Neuronal stem cell (in vitro differentiated cells): ENCODE data around the gene SH2D4B.

Experiments used
- DNase-seq: peaks from one replicate; pipeline ENCODE4 v3.0.0-alpha.2; 2013; ENCODE audit warnings: low spot score
- H2AFZ ChIP-seq: one replicate; pipeline ENCODE4 v1.6.1; 2013; ENCODE audit warnings: mild to moderate bottlenecking, low read length, inconsistent platforms
- H2AK5ac ChIP-seq: 2 replicates; pipeline ENCODE4 v1.6.1; 2013; ENCODE audit warnings: low read depth, mild to moderate bottlenecking, inconsistent platforms, low read length, moderate library complexity, mixed read lengths
- H2BK120ac ChIP-seq: 2 replicates; pipeline ENCODE4 v1.6.1; 2013; ENCODE audit warnings: low read depth, mild to moderate bottlenecking, inconsistent platforms, low read length, moderate library complexity, mixed read lengths
- H2BK12ac ChIP-seq: one replicate; pipeline ENCODE4 v1.6.1; 2013; ENCODE audit warnings: low read length, inconsistent platforms
- H2BK15ac ChIP-seq: 2 replicates; pipeline ENCODE4 v1.6.1; 2013; ENCODE audit warnings: mild to moderate bottlenecking, low read length, inconsistent platforms, mixed read lengths
- H2BK5ac ChIP-seq: one replicate; pipeline ENCODE4 v1.6.1; 2013; ENCODE audit warnings: inconsistent platforms, mild to moderate bottlenecking, low read length, moderate library complexity
- H3K14ac ChIP-seq: one replicate; pipeline ENCODE4 v1.6.1; 2013; ENCODE audit warnings: low read length, inconsistent platforms
- H3K18ac ChIP-seq: 2 replicates; pipeline ENCODE4 v1.6.1; 2013; ENCODE audit warnings: low read length, inconsistent platforms
- H3K23ac ChIP-seq: 2 replicates; pipeline ENCODE4 v1.6.1; 2013; ENCODE audit warnings: low read depth, mild to moderate bottlenecking, mixed read lengths, low read length, inconsistent platforms; ENCODE audit not compliant: poor library complexity
- H3K27ac ChIP-seq: replicated peaks from 3 replicates; pipeline ENCODE4 v1.5.1; 2013; ENCODE audit warnings: low read length, inconsistent platforms
- H3K27me3 ChIP-seq, 3 experiments: 2 replicates each; pipeline ENCODE4 v1.6.1; 2013; ENCODE audit warnings: low read length in 3 of 3, mild to moderate bottlenecking in 2 of 3, inconsistent platforms in 1 of 3, low read depth in 1 of 3, mixed read lengths in 1 of 3, moderate library complexity in 1 of 3; ENCODE audit not compliant: control insufficient read depth in 3 of 3, insufficient read depth in 3 of 3
- H3K36me3 ChIP-seq, 2 donors: replicated peaks in 1 of 2; 2 replicates each; pipeline ENCODE4 v1.6.1; 2013; ENCODE audit warnings: low read length in 2 of 2; ENCODE audit not compliant: control insufficient read depth in 2 of 2, insufficient read depth in 2 of 2
- H3K4ac ChIP-seq: 2 replicates; pipeline ENCODE4 v1.6.1; 2013; ENCODE audit warnings: inconsistent platforms, mild to moderate bottlenecking, low read length, moderate library complexity
- H3K4me1 ChIP-seq, 2 donors: 1 replicate in 1 of 2; 2 replicates in 1 of 2; pipeline ENCODE4 v1.6.1; 2013; ENCODE audit warnings: low read length in 2 of 2, low read depth in 1 of 2; ENCODE audit not compliant: control insufficient read depth in 2 of 2, insufficient read depth in 1 of 2
- H3K4me2 ChIP-seq: one replicate; pipeline ENCODE4 v1.6.1; 2013; ENCODE audit warnings: mild to moderate bottlenecking, low read length, inconsistent platforms; ENCODE audit not compliant: insufficient read depth, poor library complexity, severe bottlenecking
- H3K4me3 ChIP-seq, 2 donors: 2 replicates each; pipeline ENCODE4 v1.5.1; 2013; ENCODE audit warnings: low read length in 2 of 2, mild to moderate bottlenecking in 2 of 2, inconsistent platforms in 1 of 2, moderate library complexity in 1 of 2
- H3K79me1 ChIP-seq: one replicate; pipeline ENCODE4 v1.6.1; 2013; ENCODE audit warnings: low read depth, mild to moderate bottlenecking, inconsistent platforms, low read length, moderate library complexity
- H3K9ac ChIP-seq: one replicate; pipeline ENCODE4 v1.6.1; 2013; ENCODE audit warnings: mild to moderate bottlenecking, low read depth, low read length, inconsistent platforms; ENCODE audit not compliant: poor library complexity
- H3K9me3 ChIP-seq, 2 donors: replicated peaks in 1 of 2; 2 replicates each; pipeline versions ENCODE3 to v1.6.1; 2013; ENCODE audit warnings: low read length in 2 of 2, mild to moderate bottlenecking in 2 of 2, inconsistent platforms in 1 of 2, low read depth in 1 of 2, mixed read lengths in 1 of 2, moderate library complexity in 1 of 2; ENCODE audit not compliant: control insufficient read depth in 2 of 2, insufficient read depth in 1 of 2
- H4K8ac ChIP-seq: one replicate; pipeline ENCODE4 v1.6.1; 2013; ENCODE audit warnings: low read depth, mild to moderate bottlenecking, inconsistent platforms, low read length, moderate library complexity
- H4K91ac ChIP-seq: one replicate; pipeline ENCODE4 v1.6.1; 2013; ENCODE audit warnings: low read length, low read depth, mild to moderate bottlenecking, inconsistent platforms; ENCODE audit not compliant: poor library complexity
- WGBS, 2 donors: extraction: QIAGEN DNeasy Blood & Tissue Kit; methylation state at CpG; one replicate each; pipeline ENCODE4 v1.1.7; 2013; ENCODE audit warnings: missing lambda C conversion rate in 2 of 2, mixed read lengths in 1 of 2; ENCODE audit not compliant: insufficient read length in 2 of 2, insufficient replicate concordance in 1 of 2; ENCODE audit errors: extremely low coverage in 2 of 2; 5-methylcytosine and 5-hydroxymethylcytosine counted together

SH2D4B gene

DNA sequence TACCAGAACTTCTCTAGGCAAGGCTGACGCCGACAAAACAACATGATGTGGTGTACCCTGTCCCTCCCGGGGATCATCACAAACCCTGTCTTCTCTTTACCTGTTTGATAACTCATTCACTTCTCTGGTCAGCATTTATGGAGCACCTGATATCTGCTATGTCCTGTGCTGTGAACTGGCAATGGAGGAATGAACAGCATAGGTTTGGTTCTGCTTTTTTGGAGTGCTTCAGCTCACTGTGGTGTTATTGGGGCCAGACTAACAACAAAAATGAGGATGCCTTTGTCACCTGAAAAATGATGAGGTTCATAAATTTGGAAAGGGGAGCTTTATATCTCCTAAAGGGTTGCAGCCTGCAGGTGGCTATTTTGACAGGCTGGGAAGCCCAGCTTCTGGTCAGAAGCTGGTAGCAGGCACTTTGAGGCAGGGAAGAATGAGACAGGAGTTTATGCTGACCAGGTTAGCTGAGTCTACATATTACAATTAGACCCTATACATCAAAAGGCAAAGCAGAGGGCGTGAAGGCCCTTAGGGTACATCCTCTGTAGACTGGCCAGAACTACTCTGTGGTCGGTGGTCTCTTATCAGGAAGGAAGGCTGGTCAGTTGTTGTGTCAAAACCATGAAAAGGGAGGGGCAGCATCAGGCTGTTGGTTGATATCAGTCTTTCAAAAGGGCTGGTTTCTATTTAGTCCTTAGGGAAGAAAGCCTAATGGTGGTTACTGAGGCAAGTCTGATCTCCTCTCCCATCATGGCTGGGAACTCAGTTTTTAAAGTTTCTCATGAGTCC lies 42.3 kb downstream of the SH2D4B start:
- no peaks in the 10 kb centered on the region for H3K27me3 ChIP-seq
- H3K23ac ChIP-seq: no peak overlapping the region
- no peak overlapping the region for H2BK5ac ChIP-seq
- no peaks in the 10 kb centered on the region for H3K36me3 ChIP-seq
- H2BK12ac ChIP-seq: no peak overlapping the region
- H2AFZ ChIP-seq: no peak overlapping the region
- no peak overlapping the region for H4K91ac ChIP-seq
- H4K8ac ChIP-seq: no peak overlapping the region
- H3K9ac ChIP-seq: no peak overlapping the region
- no peak overlapping the region for H3K4ac ChIP-seq
- no peaks in the 10 kb centered on the region for H3K79me1 ChIP-seq
- no peaks in the 10 kb centered on the region for H3K9me3 ChIP-seq
- H3K14ac ChIP-seq: no peak overlapping the region
- no peak overlapping the region for H2BK120ac ChIP-seq
- H3K4me1 ChIP-seq: peaks cover 2 to 4% of the 10 kb centered on the region in 2 donors
- H2BK15ac ChIP-seq: no peak overlapping the region
- no peak for DNase-seq
- H3K4me3 ChIP-seq: no peak overlapping the region
- no peak overlapping the region for H3K4me2 ChIP-seq
- WGBS, 2 donors: no CpG with 5 or more reads among the region's 5 CpGs
- H3K18ac ChIP-seq: no peak overlapping the region
- H3K27ac ChIP-seq: no peak overlapping the region
- no peak overlapping the region for H2AK5ac ChIP-seq

DNA sequence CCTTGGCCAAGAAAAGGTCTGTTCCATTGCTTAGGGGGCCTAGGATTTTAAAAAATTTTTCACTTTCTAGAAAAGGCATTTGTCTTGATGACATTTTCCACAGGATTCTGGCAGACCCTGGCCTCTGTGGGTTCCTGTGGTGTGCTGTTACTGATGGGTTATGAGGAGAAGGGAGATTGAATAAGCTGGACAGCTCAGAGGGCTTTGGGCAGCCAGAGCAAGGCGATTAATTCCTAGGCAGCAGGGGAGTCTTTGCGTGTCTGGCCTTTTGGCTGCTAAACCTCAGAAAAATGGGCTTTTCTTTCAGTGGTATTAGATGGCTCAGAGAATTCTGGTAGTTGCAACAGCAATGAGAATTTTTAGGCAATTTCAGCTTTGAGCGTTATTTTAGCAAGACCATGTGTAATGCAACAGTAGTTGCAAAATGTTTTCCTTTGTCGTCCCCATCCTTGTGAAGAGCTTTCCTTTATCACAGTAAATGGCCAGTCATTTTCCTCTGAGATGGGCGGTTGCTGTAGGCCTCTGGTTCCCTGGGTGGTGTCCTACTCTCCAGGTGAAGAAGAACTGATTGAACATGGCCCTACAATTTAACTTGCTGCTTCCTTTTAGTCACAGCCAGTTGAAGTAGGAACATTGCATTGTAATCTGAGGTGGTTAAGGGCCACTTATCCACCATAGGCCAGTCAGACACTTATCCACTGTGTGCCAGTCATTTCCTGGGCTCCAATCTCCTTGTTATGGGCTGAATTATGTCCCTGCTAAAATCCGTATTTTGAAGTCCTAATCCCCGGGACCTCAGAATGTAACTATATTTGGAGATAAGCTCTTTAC lies 43.2 kb downstream of the SH2D4B start:
- Histone ChIP-seq H3K4me1 (peaks cover 2 to 4% of the 10 kb centered on the region in 2 donors), H3K14ac (no peak overlapping the region), H2BK120ac (no peak overlapping the region), H4K91ac (no peak overlapping the region), H3K9me3 (no peaks in the 10 kb centered on the region), H3K79me1 (no peaks in the 10 kb centered on the region), H2BK15ac (no peak overlapping the region), H3K18ac (no peak overlapping the region), H2AK5ac (no peak overlapping the region), H3K36me3 (no peaks in the 10 kb centered on the region), H2BK5ac (no peak overlapping the region), H4K8ac (no peak overlapping the region), H3K27ac (no peak overlapping the region), H2BK12ac (no peak overlapping the region), H3K4ac (no peak overlapping the region), H3K27me3 (no peaks in the 10 kb centered on the region), H2AFZ (no peak overlapping the region), H3K9ac (no peak overlapping the region), H3K4me2 (no peak overlapping the region), H3K23ac (no peak overlapping the region), H3K4me3 (no peak overlapping the region)
- WGBS, 2 donors: no CpG with 5 or more reads among the region's 7 CpGs
- no peak for DNase-seq

GRCh38 chr10:80581469-80581835 lies 43.8 kb downstream of the SH2D4B start:
- Histone ChIP-seq H2BK5ac (no peak overlapping the region), H3K9ac (no peak overlapping the region), H3K9me3 (no peaks in the 10 kb centered on the region), H3K79me1 (no peaks in the 10 kb centered on the region), H2AK5ac (no peak overlapping the region), H3K4me2 (no peak overlapping the region), H2BK120ac (no peak overlapping the region), H4K91ac (no peak overlapping the region), H3K27ac (no peak overlapping the region), H3K27me3 (no peaks in the 10 kb centered on the region), H2BK15ac (no peak overlapping the region), H2AFZ (no peak overlapping the region), H3K36me3 (no peaks in the 10 kb centered on the region), H3K18ac (no peak overlapping the region), H2BK12ac (no peak overlapping the region), H3K4me1 (peaks cover 2 to 4% of the 10 kb centered on the region in 2 donors), H3K4me3 (no peak overlapping the region), H4K8ac (no peak overlapping the region), H3K4ac (no peak overlapping the region), H3K14ac (no peak overlapping the region), H3K23ac (no peak overlapping the region)
- no peak for DNase-seq
- no CpG with 5 or more reads among the region's 5 CpGs for WGBS, 2 donors

DNA sequence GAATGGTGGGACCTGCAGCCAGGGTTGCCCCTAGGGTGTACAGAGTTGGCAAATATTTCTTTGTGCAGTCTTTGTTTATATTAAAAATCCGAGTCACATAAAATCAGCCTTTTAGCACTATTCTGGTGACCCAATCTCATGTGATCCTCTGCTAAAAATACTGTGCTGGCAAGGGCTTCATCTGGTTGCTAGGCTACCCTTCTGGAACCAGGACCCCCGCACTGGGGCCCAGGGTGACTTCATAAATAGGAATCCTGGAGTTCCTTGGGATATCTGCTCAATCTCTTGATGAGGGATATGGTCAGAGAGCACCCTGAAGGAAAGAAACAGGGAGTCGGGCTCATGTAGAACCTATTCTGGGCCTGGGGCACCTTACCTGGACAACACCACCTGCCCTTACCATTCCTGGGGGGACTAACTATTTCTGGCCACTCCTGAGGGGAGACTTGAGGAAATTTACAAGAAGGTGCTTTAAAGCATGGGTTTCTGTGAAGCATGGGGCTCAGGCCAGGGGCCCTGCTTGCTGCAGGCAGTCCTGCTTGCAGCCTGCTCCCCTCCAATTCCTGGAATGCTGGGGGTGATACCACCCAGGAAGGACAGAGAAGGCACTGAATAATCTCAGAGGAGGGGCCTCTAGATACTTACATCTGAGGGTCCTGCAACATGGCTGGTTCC lies 44.7 kb downstream of the SH2D4B start:
- no peak overlapping the region for H4K8ac ChIP-seq
- no CpG with 5 or more reads among the region's 3 CpGs for WGBS, 2 donors
- no peak for DNase-seq
- H3K14ac ChIP-seq: no peak overlapping the region
- no peak overlapping the region for H2BK12ac ChIP-seq
- H3K36me3 ChIP-seq: no peaks in the 10 kb centered on the region
- H3K4ac ChIP-seq: no peak overlapping the region
- no peak overlapping the region for H3K27ac ChIP-seq
- no peaks in the 10 kb centered on the region for H3K79me1 ChIP-seq
- no peaks in the 10 kb centered on the region for H3K27me3 ChIP-seq
- H3K9ac ChIP-seq: no peak overlapping the region
- no peak overlapping the region for H3K4me2 ChIP-seq
- no peak overlapping the region for H2AFZ ChIP-seq
- peaks cover 2 to 4% of the 10 kb centered on the region in 2 donors for H3K4me1 ChIP-seq
- H3K23ac ChIP-seq: no peak overlapping the region
- no peak overlapping the region for H3K18ac ChIP-seq
- no peaks in the 10 kb centered on the region for H3K9me3 ChIP-seq
- H4K91ac ChIP-seq: no peak overlapping the region
- H3K4me3 ChIP-seq: no peak overlapping the region
- H2BK5ac ChIP-seq: no peak overlapping the region
- H2BK15ac ChIP-seq: no peak overlapping the region
- H2AK5ac ChIP-seq: no peak overlapping the region
- H2BK120ac ChIP-seq: no peak overlapping the region
